ENCODE data around the gene FERMT2.

FERMT2 gene

DNA sequence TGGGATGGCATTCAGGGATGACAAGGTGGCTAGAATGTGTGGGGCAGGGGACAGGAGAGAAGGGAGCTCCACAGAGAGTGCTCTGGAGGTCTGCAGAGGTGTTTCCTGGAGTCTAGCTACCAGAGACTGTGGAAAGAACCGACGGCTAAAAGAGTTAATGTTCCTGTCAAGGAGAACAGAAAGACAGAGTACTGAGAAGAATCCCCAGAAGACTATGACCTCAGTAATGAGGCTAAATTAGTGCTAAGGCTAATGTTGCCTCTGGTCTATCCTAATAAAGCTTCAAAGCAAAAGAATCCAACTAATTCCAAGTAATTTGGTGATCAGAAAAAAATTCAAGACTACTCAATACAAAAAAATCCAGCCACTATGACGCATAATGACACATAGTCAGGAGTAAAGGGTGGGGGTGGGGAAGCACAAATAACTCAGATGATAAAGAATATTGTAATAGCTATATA lies 44.7 kb downstream of the FERMT2 start:
- TF ChIP-seq, protein P1, sequence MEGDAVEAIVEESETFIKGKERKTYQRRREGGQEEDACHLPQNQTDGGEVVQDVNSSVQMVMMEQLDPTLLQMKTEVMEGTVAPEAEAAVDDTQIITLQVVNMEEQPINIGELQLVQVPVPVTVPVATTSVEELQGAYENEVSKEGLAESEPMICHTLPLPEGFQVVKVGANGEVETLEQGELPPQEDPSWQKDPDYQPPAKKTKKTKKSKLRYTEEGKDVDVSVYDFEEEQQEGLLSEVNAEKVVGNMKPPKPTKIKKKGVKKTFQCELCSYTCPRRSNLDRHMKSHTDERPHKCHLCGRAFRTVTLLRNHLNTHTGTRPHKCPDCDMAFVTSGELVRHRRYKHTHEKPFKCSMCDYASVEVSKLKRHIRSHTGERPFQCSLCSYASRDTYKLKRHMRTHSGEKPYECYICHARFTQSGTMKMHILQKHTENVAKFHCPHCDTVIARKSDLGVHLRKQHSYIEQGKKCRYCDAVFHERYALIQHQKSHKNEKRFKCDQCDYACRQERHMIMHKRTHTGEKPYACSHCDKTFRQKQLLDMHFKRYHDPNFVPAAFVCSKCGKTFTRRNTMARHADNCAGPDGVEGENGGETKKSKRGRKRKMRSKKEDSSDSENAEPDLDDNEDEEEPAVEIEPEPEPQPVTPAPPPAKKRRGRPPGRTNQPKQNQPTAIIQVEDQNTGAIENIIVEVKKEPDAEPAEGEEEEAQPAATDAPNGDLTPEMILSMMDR (IDR thresholded peaks at IDR 0.05; ENCODE audit: insufficient read depth, missing control alignments): no peak
- no peak for FAIRE-seq
- no peak for DNase-seq (ENCODE audit: insufficient read length, low spot score)

DNA sequence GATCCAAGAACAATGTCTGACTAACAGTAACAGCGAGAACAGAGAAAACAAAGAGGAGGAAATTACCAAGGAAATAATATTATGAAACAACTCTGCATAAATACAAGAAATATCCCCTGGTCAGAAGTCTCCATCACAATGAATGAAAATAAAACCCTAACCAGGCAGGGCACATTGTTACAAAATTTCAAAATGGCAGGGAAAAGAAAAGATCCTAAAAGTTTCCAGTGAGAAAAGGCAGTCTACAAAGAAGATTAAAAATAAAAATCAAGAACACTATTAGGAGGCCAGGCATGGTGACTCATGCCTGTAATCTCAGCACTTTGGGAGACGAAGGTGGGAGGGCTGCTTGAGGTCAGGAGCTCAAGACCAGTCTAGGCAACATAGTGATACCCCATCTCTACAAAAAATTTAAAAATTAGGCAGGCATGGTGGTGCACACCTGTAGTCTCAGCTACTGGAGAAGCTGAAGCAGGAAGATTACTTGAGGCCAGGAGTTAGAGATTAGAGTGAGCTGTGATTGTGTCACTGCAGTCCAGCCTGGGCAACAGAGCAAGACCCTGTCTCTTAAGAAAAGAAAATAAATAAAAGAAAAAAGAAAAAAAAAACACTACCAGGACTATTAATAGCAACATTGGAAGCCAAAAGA lies 47.8 kb downstream of the FERMT2 start:
- no peak for FAIRE-seq
- TF ChIP-seq, protein P1 (IDR thresholded peaks at IDR 0.05; ENCODE audit: insufficient read depth, missing control alignments): no peak
- DNase-seq (ENCODE audit: insufficient read length, low spot score): no peak

DNA sequence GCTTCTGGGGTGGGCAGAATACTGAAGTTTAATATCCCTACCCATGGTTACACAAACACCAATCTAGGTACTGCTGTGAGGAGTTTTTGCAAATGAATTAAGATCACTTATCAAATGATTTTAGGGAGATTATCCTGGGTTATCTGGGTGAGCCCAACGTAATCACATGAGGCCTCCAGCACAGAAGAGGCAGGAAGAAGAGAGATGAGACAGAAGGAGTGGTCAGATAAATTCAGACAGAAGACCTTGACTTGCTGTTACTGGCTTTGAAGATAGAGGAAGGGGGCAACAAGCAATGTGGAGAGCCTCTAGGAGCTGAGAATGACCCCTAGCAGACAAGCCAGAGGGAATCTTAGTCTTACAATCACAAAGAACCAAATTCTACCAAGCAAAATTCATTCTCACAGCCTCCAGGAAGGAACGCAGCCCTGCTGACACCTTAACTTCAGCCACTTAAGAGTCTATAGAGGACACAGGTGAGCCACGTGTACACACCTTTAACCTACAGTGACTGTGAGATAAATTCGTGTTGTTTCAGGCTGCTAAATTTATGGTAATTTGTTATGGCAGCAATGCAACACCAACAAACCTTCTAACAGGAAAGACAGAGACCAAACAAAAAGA lies 49.4 kb downstream of the FERMT2 start:
- FAIRE-seq (no peak), DNase-seq (ENCODE audit: insufficient read length, low spot score) (no peak)
- TF ChIP-seq, protein P1 (IDR thresholded peaks at IDR 0.05; ENCODE audit: insufficient read depth, missing control alignments): no peak

DNA sequence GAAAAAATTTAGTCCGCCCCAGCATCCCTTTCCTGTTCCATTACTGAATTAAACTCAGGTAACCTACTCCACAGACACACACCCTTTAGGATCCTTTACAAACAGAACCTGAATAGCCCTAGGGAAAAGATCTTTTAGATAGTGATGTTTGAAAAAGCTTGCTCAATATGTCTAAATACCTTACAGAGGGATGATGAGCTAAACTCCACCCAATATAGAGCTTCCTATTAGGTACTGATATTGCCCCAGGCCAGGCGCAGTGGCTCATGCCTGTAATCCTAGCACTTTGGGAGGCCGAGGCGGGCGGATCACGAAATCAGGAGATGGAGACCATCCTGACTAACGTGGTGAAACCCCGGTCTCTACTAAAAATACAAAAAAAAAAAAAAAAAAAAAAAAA lies 50.1 kb downstream of the FERMT2 start:
- DNase-seq (ENCODE audit: insufficient read length, low spot score) (no peak), FAIRE-seq (no peak)
- TF ChIP-seq, protein P1 (IDR thresholded peaks at IDR 0.05; ENCODE audit: insufficient read depth, missing control alignments): no peak

DNA sequence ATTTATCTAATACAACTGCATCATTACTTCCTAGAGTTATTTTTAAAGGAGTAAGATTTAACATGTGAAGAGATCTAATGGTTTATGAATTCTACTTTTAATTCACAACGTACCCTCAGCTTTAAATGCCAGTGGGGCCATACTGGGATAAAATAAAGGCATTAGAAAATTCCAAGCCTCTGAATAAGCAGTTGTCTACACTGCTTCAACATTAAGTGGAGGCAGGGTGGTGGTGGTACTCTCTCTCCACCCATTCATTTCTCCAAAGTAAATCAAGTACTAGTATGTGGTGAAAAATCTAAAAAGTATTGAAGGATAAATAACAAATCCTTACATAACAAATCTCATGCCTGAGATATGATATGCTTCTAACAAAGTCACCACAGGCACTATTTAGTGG lies 52.4 kb downstream of the FERMT2 start:
- FAIRE-seq (no peak), DNase-seq (ENCODE audit: insufficient read length, low spot score) (no peak)
- TF ChIP-seq, protein P1 (IDR thresholded peaks at IDR 0.05; ENCODE audit: insufficient read depth, missing control alignments): no peak

DNA sequence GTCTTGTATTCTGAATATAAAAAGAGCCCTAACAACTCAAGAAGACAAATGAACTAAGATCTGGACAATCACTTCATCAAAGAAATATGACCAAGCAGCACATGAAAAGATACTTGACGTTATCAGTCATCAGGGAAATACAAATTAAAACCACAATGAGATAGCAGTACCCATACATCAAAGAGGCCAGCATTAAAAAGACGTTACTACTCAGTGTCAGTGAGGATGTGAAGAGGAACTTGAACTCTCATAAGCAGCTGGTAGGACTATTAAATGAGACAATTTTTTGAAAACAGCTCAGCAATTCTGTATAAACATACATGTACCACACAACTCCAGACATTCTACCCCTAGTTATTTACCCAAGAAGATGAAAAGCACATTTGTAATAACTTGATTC lies 55.9 kb downstream of the FERMT2 start:
- TF ChIP-seq, protein P1 (IDR thresholded peaks at IDR 0.05; ENCODE audit: insufficient read depth, missing control alignments): no peak
- FAIRE-seq (peak; percentile 16), DNase-seq (ENCODE audit: insufficient read length, low spot score) (no peak)

DNA sequence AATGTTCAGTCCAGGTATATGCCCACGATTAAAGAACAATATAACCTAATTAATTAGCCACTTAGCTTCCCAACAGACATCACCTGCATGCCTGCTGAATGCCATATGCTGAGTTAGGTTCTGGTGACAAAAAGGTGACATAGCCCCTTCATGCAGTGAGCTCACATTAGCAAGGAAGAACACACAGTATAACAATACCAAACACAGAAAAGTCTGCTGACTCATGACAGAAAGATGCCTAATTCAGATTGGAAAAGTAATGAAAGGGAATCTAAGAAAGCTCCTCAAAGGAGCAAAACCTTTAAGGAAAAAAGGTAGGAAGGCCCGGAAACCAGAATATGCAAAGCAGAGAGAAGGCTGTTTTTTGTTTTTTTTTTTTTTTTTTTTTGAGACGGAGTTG lies 59.0 kb downstream of the FERMT2 start:
- no peak for DNase-seq (ENCODE audit: insufficient read length, low spot score)
- TF ChIP-seq, protein P1 (IDR thresholded peaks at IDR 0.05; ENCODE audit: insufficient read depth, missing control alignments): no peak
- FAIRE-seq: no peak

All from D721Med (cell line).